Activated T-cell treated with anti-CD3 and anti-CD28 coated beads, Interleukin-2, amount 50 U/mL, for 48 hours (primary cell): ENCODE measurements around the gene SREK1.
"Not testable (repeated sequence)": the region's sequence is repeated elsewhere in the genome, so short reads cannot be mapped to it uniquely, and the experiment has no call there.

ENCODE experiments used
- DNase-seq, 2 experiments: peaks; one replicate each; pipeline ENCODE4 v3.0.0-alpha.2; 2020

Gene SREK1

GRCh38 chr5:66222896-66223295 is 78.8 kb downstream of the SREK1 start:
- DNase-seq, result not testable (repeated sequence)

- no peak for DNase-seq
Measured at GRCh38 chr5:66223637-66224036, 79.5 kb downstream of the SREK1 start.

GRCh38 chr5:66224274-66224673 is 80.2 kb downstream of the SREK1 start:
- no peak for DNase-seq

DNA sequence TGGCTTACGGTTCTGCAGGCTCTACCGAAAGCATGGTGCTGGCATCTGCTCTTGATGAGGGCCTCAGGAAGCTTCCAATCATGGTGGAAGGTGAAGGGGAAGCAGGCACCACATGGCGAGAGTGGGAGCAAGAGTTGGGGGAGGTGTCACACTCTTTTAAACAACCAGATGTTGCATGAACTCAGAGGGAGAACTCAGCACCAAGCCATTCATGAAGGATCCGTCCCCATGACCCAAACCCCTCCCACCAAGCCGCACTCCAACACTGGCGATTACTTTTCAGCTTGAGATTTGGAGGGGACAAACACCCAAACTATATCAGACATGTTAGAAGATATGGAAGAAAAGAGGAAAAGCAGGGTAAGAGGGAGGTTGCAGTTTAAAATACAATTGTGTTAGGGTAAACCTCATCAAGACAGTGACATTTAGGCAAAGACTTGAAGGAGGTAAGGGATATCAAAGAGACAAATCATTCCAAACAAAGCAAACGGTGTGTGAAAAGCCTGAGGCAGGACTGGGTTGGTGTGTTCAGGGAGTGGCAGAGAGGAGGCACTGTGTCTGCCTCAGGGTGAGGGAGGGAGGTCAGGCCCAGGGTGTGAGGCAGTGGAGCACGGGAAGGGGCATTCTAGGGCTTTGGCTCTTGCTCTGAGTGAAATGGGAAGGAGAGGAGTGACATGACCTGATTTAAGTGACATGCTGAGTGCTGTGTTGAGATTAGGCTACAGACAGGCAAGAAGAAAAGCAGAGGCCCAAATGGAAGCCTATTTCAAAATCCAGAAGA is 80.9 kb downstream of the SREK1 start:
- no peak for DNase-seq

- no peak for DNase-seq
Measured at GRCh38 chr5:66230551-66230950, 86.5 kb downstream of the SREK1 start.

DNA sequence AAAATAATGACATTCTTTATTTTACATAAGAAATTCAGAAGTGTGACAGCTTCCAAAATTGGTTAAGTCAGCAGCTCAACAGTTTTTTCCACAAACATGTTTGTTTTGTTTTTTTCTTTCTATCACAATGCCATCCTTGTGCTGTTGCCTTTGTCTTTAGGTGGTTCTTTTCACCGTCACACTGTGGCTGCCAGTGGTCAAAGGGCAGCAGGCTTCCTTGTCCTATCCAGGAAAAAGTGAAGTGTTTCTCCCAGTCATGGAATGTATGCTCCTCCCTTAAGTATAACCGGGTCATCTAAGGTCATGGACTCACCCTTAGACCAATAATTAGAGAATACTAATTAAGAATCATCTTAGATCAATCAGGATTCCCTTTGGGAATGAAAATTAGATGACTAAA is 87.4 kb downstream of the SREK1 start:
- DNase-seq, result no peak

DNA sequence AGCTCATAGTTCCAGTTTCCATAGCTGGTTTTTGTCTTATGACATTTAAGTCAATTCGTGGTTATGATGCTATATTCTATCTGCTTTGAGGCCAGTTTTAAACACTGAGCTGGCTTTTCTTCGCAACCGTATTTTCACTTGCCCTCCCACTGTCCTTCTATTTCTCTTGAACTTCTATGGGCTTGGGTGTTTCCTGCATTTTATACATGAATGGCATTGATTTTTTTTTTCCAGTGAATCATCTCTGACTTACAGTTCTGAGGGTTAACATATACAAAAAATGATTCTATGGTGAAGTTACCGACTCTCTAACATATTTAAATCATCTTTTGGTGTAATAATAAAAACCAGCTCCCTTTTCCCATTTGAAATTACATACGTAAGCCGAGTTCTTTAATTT is 88.2 kb downstream of the SREK1 start:
- no peak for DNase-seq

DNA sequence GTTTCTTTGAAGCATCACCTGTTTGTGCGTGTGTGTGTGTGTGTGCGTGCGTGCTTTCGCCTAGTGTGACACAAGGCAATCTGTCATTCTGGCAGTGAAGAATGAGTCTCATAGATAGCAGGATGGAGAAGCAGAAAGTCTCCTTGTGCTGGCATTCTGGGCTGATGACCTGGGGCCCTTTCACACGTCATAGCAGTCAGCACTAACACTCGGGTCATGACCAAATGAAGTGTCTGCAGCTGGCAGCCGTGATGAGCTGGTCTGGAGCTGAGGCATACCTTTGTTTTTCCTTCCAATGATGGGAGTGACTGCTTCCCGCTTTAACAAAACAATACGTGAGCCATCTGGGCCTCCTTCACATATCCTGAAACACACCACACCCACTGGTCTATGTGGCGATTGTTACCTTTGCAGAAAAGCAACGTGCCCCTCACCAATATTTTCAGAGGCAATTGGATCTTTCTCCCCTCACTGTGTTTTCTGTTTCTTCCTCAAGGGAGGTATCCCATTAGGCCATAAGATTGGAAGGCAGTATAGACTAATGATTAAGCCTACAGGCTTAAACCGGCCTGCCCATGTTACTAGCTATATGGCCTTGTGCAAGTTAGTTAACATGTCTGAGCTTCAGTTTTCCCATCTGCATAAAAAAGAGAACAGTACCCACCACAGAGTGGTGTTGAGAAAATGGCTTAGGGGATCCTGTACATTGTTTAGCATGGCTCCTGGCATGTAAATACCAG is 88.8 kb downstream of the SREK1 start:
- DNase-seq, result no peak
